ENCODE measurements around the gene MISP. TPM values are rescaled to one million over a fixed set of nuclear protein-coding genes. Genes with fewer than 3 reads are reported as not detected.

MISP gene
- total RNA-seq, 1 donor from 2014 or later: 5.8 TPM

GRCh38 chr19:746956-747355, 4.0 kb upstream of the MISP start:
- DNase-seq (ENCODE audit: low spot score): no peak

- DNase-seq (ENCODE audit: low spot score): no peak
Measured at GRCh38 chr19:747432-748273, 3.3 kb upstream of the MISP start.

GRCh38 chr19:748274-748598, 2.7 kb upstream of the MISP start:
- no peak for DNase-seq (ENCODE audit: low spot score)

- DNase-seq (ENCODE audit: low spot score): no peak
Measured at GRCh38 chr19:749811-750210, 1.1 kb upstream of the MISP start.

- DNase-seq (ENCODE audit: low spot score): peak; percentile 82
Measured at GRCh38 chr19:751501-752341, 809 bp downstream of the MISP start.

GRCh38 chr19:752652-753517, 2.0 kb downstream of the MISP start:
- DNase-seq (ENCODE audit: low spot score): peak; percentile 72

- DNase-seq (ENCODE audit: low spot score): no peak
Measured at GRCh38 chr19:754530-754929, 3.6 kb downstream of the MISP start.

GRCh38 chr19:755063-755462, 4.2 kb downstream of the MISP start:
- DNase-seq (ENCODE audit: low spot score): no peak

- no peak for DNase-seq (ENCODE audit: low spot score)
Measured at GRCh38 chr19:756236-756635, 5.3 kb downstream of the MISP start.

GRCh38 chr19:756821-757688, 6.1 kb downstream of the MISP start:
- DNase-seq (ENCODE audit: low spot score): no peak

GRCh38 chr19:757811-758668, 7.1 kb downstream of the MISP start:
- DNase-seq (ENCODE audit: low spot score): no peak

GRCh38 chr19:763181-763580, 12.3 kb downstream of the MISP start:
- no peak for DNase-seq (ENCODE audit: low spot score)

- DNase-seq (ENCODE audit: low spot score): no peak
Measured at GRCh38 chr19:763869-764268, 13.0 kb downstream of the MISP start.

- DNase-seq (ENCODE audit: low spot score): no peak
Measured at GRCh38 chr19:764301-764700, 13.4 kb downstream of the MISP start.

- no peak for DNase-seq (ENCODE audit: low spot score)
Measured at GRCh38 chr19:765179-765738, 14.3 kb downstream of the MISP start.

- peak; percentile 98 for DNase-seq (ENCODE audit: low spot score)
Measured at GRCh38 chr19:768424-768823, 17.5 kb downstream of the MISP start.

GRCh38 chr19:769616-770015, 18.7 kb downstream of the MISP start:
- no peak for DNase-seq (ENCODE audit: low spot score)

- no peak for DNase-seq (ENCODE audit: low spot score)
Measured at GRCh38 chr19:771332-771785, 20.4 kb downstream of the MISP start.

GRCh38 chr19:772063-772462, 21.2 kb downstream of the MISP start:
- no peak for DNase-seq (ENCODE audit: low spot score)

All from umbilical cord (tissue), 2 donors.